NOMO-1 (cell line): ENCODE measurements around the gene MEIKIN.
A peak's percentile ranks its signal among the peaks of the same experiment; 100 is the strongest.

Experiments used
- DNase-seq, 2 experiments: peaks; one replicate each; lab custom pipeline; 2025; ENCODE audit not compliant: unreplicated experiment in 2 of 2; lab: John Stamatoyannopoulos, UW

The MEIKIN gene

GRCh38 chr5:131818001-131818724 is 127.3 kb downstream of the MEIKIN start:
- no peak for DNase-seq

DNA sequence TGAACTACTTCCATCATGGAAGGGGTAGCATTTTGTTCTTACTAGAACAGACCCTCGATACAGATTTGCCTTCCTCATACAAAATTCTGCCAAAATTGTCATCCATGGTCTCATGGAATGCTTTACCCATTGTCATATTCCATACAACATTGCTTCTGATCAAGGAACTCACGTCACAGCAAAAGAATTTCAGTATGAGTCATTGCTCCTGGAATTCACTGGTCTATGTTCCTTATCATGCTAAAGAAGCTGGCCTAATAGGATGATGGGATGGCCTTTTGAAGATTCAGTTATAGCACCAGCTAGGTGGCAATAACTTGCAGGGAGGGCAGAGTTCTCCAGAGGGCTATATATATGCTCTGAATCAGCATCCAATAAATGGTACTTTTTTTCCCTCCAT is 130.5 kb downstream of the MEIKIN start:
- DNase-seq: no peak

- DNase-seq: peak in 1 of 2 experiments; percentile 6
Measured at GRCh38 chr5:131812371-131813160, 132.9 kb downstream of the MEIKIN start.

DNA sequence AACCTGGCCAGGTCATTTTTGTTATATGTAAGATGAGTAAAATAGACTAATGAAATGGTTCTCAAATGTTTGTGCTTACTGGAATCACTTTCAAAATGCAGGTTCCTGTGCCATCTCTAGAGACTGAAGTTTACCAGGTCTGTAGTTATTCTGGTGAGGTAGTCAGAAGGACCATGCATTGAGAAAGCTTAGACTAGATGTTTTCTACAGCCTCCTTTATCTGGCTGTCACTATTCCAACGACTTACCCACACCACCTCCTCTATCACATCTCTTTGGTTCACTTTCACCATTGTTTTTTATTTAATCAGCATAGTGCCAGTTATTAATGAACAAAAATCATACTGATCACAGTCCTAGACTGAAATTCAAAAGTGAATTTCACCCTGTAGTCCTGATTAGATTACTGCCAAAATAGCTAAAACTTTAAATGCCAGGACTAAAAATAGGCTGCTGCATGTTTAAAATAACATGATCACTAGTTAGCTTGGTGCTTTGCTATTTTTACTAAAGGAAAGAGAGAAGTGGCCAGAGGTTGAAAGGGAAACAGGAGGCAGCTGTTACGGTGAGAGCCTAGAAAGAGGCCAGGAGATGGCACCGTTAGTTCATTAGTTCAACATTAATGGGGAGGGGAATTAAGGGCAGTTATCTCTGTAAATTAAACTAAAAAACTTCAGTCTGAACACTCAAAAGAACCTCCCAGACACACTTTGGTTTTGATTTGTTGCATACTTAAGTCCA is 134.8 kb downstream of the MEIKIN start:
- DNase-seq: peak; percentile 7 to 35

DNA sequence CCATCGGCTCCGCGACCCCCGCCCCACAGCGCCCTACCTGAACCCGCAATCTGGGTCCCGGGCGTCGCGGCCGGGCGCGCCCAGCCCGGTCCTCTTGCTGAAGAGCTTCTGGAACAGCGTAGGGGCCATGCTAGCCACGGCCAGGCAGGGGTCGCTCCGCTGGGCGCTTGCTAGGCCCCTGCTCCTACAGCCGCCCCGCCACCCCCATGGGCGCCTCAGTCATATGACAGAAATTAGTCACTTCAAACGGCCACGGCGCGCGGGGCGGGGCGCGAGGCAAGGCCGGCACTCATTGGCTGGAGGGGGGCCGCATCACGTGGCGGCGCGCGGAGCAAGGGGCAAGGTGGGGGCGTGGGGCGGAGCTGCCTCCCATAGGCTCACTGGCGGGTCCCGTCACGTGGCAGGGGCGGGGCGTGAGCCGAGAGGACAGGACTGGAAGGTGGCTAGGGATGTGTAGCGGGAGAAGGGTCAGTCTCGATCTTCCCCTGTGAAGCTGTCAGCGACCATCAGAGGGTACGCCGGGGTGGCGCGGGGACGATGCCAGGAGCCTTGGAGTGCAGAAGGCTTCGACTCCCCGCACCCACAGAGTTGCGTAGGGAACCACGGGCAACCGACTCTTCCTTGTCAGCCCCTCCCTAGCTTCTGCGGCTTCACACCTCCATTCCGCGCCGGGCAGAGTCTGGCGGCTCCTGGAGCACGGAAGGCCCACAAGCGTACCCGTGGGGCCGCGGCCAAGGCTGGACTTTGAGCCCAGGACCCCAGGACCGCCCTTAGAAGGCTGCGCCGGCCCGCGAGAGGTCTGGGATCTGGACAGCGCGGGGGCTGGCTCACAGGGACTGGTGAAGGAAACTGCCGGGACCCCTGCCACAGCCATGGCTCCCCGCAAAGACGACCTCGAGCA is 148.4 kb downstream of the MEIKIN start, which contains the start of gene FNIP1:
Gene FNIP1, minus strand, starts transcription at position 225 of the 901 bp plus-strand sequence. Its CDS starts 96 bp downstream, at position 129.
- peak; percentile 93 to 99 for DNase-seq

- DNase-seq: peak; percentile 38 to 44
Measured at GRCh38 chr5:131795879-131796792, 149.3 kb downstream of the MEIKIN start.

GRCh38 chr5:131795228-131795627 is 150.2 kb downstream of the MEIKIN start:
- DNase-seq: peak in 1 of 2 experiments; percentile 38

DNA sequence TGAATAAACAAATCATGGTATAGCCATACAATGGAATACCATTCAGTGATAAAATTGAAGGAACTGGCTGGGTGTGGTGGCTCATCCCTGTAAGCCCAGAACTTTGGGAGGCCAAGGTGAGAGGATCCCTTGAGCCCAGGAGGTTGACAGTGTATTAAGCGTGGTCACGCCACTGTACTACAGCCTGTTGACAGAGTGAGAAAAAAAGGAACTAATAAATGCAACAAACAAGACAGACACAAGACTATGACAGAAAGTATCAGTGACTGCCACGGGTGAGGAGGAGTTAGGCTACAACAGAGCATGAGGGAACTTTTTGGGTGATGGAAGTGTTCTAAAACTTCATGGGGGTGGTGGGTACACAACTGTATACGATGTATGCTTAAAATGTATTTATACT is 150.9 kb downstream of the MEIKIN start:
- peak; percentile 2 to 38 for DNase-seq

- no peak for DNase-seq
Measured at GRCh38 chr5:131792896-131793295, 152.6 kb downstream of the MEIKIN start.

DNA sequence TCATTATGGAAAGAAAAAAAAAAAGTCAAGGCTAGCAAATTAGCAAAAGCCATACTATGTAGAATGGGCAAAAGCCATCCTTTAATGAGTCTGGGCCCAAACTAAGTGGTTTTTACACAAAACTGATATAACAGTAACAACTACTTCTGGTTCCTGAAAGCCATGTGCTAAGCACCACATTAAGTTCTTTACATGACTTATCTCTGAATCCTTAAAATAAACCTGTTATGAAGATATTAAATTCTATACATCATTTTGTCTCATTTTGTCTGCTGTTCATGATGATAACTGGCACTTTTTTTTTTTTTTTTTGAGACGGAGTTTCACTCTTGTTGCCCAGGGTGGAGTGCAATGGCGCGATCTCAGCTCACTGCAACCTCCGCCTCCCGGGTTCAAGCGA is 153.6 kb downstream of the MEIKIN start:
- no peak for DNase-seq

- no peak for DNase-seq
Measured at GRCh38 chr5:131790550-131790949, 154.9 kb downstream of the MEIKIN start.

- no peak for DNase-seq
Measured at GRCh38 chr5:131789765-131790164, 155.7 kb downstream of the MEIKIN start.

- DNase-seq: no peak
Measured at GRCh38 chr5:131787736-131788135, 157.7 kb downstream of the MEIKIN start.

- DNase-seq: no peak
Measured at GRCh38 chr5:131786900-131787692, 158.4 kb downstream of the MEIKIN start.

DNA sequence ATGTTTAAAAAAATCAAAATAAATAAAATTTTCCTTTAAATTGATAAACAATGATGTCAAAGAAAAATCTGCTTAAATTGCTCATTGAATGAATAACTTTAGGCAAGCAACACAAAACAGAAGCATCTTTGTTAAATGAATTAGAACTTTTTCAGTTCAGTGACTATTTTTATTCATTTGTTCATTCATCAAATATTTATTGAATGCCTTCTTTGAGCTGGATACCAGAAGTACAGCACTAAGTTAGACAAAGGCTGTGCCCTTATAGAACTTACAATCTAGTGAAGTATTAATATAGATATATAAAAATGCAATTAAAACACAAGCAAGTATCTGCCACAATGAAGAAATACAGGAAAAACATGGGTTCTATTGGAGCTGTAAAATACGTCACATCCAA is 159.4 kb downstream of the MEIKIN start:
- no peak for DNase-seq

DNA sequence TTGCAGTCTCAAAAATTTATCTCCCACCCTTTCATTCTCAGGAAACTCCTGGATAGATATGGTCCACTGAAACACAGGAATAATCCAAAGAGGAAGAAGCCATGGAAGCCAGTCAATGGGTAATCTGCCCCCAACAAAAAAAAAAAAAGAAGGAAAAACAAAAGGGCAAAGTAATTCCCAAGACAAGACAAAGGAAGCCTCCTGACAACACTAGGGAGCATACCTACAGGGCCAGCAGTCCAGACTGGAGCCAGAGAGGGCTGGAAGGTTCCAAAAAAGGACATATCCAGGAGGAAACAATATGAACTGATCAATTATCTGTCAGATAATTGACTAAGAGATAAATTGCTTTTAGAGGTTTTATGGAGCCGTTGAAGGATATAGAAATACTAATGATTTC is 161.6 kb downstream of the MEIKIN start:
- no peak for DNase-seq

- no peak for DNase-seq
Measured at GRCh38 chr5:131783357-131783756, 162.1 kb downstream of the MEIKIN start.

GRCh38 chr5:131782717-131783116 is 162.7 kb downstream of the MEIKIN start:
- DNase-seq: no peak
